Measurements from ENCODE around the gene NBPF1. TPM values are rescaled to one million over a fixed set of nuclear protein-coding genes. Genes with fewer than 3 reads are reported as not detected.
"Not testable (repeated sequence)": the region's sequence is repeated elsewhere in the genome, so short reads cannot be mapped to it uniquely, and the experiment has no call there.

Gene NBPF1
- total and polyA plus RNA-seq, 9 of the 15 experiments (the other 6 are each of a cell fraction or from before 2014, with no cell fraction given): 5.2 to 42.6 (median 24.1) TPM

GRCh38 chr1:16651560-16651959, 38.2 kb upstream of the NBPF1 start (continued):
- TF ChIP-seq STAT6 (CRISPR knock-in tag; IDR thresholded peaks at IDR 0.05) (0 out of 2 replicates have a peak, but pooled peaks have one; percentile 37), MCM5 (IDR thresholded peaks at IDR 0.05; ENCODE audit: low read depth) (0 out of 2 replicates have a peak, but pooled peaks have one; percentile 82)

- H3K79me2 ChIP-seq (ENCODE audit: control insufficient read depth, insufficient read depth, low read length); ATAC-seq; POLR2A ChIA-PET; H4K20me1 ChIP-seq (replicated peaks; ENCODE audit: control insufficient read depth, insufficient read depth, low read length); BruUV-seq (replicated peaks); H3K27me3 ChIP-seq (ENCODE audit: control insufficient read depth in 2 of 2, insufficient read depth in 2 of 2, low read length in 2 of 2); H3K27ac ChIP-seq (ENCODE audit: extremely low read depth, low read depth, low read length); DNase-seq (ENCODE audit: extremely low read depth in 1 of 4, low spot score in 3 of 4); H3K9ac ChIP-seq (ENCODE audit: insufficient read depth in 1 of 2, low read depth in 2 of 2, low read length in 2 of 2); FAIRE-seq; H3K9me1 ChIP-seq (ENCODE audit: control insufficient read depth, insufficient read depth, low read length); H3K4me3 ChIP-seq; in situ Hi-C loops (cut with MboI); H3K36me3 ChIP-seq (ENCODE audit: control insufficient read depth, insufficient read depth, low read length); H3K4me2 ChIP-seq (ENCODE audit: insufficient read depth, low read length); H3K9me3 ChIP-seq (replicated peaks; ENCODE audit: control insufficient read depth, insufficient read depth, low read depth, low read length); CTCF ChIA-PET (ENCODE audit: low intra/inter-chr PET ratio); H2AFZ ChIP-seq (ENCODE audit: low read depth, low read length); intact Hi-C loops (cut with micrococcal nuclease): not testable (repeated sequence)
- WGBS (ENCODE audit: insufficient coverage, low coverage, missing lambda C conversion rate): 57% methylated on average over 9 of the region's 9 CpGs
- peaks cover 8 to 16% of the 10 kb centered on the region in 2 experiments for H3K4me1 ChIP-seq (replicated peaks in 1 of 2; ENCODE audit: control insufficient read depth in 2 of 2, insufficient read depth in 2 of 2, low read length in 2 of 2)
These were observed 36.6 kb upstream of the NBPF1 start for GRCh38 chr1:16649960-16650359.
